ENCODE measurements around the gene FAM32A.

Gene FAM32A

GRCh38 chr19:16226878-16227836, 41.9 kb downstream of the FAM32A start:
- DNase-seq, result no peak

DNA sequence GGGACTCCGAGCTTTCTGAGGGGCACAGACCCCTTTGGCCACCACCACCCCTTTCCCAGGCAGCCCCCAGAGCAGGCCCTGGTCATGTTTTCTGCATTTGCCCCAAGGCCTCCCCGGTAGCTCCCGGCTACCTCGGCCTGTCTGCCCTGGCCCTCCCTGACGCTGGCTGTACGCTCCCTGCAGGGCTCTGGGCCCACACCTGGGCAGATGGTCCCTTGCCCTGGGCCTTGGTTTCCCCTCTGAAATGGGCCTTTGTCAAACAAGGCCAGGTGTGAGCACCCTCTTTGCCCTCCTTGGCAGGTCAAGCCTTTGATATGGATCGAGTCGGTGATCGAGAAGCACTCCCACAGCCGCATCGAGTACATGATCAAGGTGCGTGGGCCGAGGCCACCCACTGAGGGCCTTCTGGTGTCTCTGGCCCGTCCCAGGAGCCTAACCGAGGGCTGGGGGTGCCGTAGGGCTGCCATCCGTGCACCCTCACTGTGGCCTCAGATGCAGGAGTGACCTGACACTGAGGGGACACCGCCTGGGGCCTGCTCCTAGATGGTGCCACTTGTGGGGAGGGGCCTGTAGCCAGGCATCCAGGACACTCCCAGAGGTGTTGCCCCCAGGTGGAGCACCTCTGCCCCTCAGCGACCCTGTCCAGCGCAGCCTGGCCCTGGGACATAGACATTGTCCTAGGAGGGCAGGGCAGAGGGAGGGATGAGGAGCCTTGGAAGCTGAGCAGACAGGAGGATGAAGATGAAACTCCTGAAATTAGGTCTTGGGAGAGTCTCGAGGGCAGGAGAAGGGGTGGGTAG, 42.8 kb downstream of the FAM32A start:
- no peak for DNase-seq

GRCh38 chr19:16228637-16229321, 43.6 kb downstream of the FAM32A start:
- no peak for DNase-seq

- DNase-seq, result no peak
Observed at GRCh38 chr19:16229322-16229641, 44.1 kb downstream of the FAM32A start.

GRCh38 chr19:16232127-16232526, 46.9 kb downstream of the FAM32A start:
- DNase-seq, result no peak

- DNase-seq, result no peak
Observed at GRCh38 chr19:16232568-16232967, 47.4 kb downstream of the FAM32A start.

DNA sequence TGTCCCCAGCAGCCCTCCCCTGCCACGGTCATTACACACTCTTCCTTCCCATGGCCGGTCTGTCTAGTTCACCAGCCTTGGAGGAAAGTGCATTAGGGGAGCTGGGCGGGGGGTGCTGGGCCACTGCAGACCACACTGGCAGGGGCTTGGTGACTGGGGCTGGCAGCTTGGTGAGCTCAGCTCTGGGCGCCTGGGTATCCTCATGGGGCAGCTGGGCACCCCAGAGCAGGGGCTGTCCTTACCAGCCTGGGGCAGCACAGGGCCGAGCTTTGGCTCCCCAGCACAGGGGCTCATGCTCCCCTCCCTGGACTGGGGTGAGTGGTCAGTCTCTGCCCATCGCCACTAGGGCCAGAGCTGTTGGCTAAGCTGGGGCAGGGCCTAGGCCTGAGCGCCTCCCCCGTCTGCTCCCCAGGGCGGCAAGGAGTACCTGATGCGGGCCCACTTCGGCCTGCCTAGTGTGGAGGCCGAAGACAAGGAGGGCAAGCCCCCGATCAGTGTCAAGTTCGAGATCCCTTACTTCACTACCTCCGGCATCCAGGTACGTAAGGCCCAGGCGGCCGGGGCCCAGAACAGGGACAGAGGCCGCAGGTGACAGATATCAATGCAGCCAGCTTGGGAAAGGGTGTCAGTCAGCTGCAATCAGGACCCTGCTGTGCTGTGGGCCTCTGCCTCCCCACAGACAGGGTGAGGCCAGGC, 48.0 kb downstream of the FAM32A start:
- no peak for DNase-seq

DNA sequence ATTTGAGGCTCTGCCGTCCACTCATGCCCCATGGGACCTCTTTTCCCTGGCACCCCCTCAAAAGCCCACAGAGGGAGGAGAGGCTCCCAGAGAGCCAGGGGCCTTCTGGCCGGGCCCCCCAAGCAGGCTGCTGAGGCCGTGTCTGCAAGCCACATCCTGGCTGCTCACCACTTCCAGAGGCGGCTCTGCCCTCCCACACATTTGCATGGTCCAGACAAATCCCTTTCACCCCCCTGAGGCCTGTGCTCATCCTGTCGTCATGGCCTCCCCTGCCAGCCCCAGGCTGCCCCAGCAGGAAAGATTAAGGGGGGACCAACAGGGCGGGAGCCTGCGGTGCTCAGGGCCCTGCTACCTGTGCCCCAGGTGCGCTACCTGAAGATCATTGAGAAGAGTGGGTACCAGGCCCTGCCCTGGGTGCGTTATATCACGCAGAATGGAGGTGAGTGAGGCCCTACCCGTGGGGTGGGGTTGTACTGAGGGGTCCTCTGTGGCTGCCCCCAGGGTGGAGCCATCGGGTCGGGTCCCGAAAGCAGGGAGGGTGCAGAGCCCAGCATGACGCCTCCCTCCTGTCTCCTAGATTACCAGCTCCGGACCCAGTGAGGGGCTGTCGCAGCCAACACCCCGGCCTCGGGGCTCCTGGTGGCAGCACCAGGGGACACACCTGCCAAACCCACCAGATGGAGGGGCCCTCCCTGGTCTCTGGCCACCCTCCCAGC, 48.8 kb downstream of the FAM32A start:
- DNase-seq, result no peak

DNA sequence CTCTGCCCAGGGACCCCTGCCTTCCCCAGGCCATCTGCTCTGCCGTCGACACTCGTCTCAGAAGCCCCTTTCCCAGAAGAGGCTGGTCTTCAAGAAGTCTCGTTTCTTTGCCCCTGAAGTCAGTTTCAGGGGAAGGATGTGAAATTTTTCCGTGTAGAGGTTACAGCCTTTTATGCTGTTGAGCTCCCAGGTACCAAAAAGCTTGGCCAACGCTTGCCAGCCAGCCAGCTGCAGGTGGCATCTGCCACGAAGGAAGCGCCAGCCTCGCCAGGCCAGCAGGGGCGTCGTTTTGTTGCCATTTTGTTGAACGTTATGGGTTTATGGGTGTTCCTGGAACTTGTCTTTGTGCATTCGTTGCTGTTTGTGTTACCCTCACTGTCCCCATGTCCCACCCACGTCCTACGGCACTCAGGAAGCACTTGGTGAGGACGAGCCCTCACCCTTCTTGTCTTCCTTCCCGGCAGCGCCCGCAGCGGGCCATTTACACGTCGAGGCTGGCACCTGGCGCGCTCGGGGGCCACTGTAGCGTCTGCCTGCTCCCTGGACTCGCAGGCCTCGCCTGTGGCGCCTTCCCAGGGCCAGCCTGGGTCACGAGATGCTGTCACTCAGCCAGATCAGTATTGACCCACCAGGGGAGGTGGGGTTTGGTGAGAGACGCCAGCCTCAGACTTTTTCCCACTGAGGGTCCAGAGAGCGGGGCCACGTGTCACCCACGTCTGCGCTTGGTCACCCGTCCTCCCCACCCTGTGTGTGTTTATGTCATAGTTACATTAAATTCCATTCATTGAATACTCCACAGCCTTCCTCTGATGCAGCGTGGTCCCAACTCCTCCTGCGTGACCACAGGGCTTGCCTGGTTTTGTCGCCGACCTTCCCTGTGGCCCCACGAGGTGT, 49.6 kb downstream of the FAM32A start:
- DNase-seq, result no peak

DNA sequence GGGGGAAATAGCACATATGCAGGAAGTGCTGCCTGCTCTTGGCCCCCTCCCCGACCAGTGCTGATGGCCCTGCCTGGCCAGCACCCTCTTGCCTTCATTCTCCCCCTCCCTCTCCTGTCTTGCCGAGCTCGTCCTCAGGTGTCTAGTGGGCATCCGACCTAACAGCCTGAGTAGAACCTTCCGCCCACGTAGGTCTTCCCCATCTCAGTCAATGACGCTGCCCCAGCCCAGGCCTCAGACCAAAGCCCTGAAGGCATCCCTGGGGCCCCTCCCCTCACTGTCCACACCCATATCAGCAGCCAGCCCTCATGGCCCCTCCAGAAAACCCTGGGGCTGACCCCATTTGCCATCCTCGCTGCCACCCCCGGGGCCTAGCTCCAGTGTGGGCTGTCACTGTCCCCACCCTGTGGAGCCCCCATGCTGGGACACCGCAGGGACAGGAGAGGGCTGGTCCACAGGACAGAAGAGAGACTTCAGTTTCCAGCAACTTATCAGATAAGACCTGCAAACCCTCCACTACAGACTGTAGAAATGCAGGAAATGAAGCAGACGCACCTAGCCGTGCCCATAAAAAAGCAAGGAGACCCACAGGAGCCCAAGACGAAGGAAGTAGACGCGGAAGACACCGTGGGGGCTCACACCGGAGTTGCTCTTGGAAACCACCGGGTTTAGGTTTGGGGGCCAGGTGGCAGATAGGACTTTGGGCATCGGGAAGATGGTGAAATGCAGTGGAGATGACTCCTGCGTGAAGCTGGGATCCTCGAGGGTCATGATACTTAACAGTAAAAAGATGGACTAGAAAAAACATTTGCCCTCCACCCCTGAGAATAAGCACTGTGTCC, 50.8 kb downstream of the FAM32A start:
- no peak for DNase-seq

All from fibroblast of skin of right biceps (primary cell).